GM21390 (cell line): ENCODE results near the gene ARHGAP19.

Source experiments
- ATAC-seq: cut with Tn5 transposase; IDR thresholded peaks from one replicate; pipeline ENCODE4 v1.9.1; 2021; ENCODE audit not compliant: unreplicated experiment

Gene ARHGAP19

GRCh38 chr10:97229322-97230015 is 63.0 kb downstream of the ARHGAP19 start:
- ATAC-seq = no peak

- no peak for ATAC-seq
Measured at GRCh38 chr10:97228775-97229157, 63.7 kb downstream of the ARHGAP19 start.

- no peak for ATAC-seq
Measured at GRCh38 chr10:97228130-97228774, 64.2 kb downstream of the ARHGAP19 start.

DNA sequence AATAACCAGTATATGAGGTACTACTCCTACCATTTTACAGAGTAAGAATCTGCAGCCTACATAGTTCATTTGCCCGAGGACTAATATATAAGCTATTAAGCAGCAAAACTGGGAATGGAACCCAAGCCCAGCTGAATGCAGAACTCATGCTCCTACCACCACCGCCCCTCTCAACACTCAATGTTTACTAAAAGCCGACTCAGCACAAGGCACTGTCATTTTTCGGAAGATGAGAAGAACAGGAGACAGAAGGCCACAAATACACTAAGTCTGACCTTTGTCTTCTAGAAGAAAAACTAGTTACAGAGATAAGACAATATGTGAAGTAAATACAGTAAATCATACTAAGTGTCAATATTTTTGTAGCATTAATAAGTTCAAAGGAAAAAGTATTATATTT is 66.0 kb downstream of the ARHGAP19 start:
- no peak for ATAC-seq

- ATAC-seq = no peak
Measured at GRCh38 chr10:97224483-97225435, 67.7 kb downstream of the ARHGAP19 start.

DNA sequence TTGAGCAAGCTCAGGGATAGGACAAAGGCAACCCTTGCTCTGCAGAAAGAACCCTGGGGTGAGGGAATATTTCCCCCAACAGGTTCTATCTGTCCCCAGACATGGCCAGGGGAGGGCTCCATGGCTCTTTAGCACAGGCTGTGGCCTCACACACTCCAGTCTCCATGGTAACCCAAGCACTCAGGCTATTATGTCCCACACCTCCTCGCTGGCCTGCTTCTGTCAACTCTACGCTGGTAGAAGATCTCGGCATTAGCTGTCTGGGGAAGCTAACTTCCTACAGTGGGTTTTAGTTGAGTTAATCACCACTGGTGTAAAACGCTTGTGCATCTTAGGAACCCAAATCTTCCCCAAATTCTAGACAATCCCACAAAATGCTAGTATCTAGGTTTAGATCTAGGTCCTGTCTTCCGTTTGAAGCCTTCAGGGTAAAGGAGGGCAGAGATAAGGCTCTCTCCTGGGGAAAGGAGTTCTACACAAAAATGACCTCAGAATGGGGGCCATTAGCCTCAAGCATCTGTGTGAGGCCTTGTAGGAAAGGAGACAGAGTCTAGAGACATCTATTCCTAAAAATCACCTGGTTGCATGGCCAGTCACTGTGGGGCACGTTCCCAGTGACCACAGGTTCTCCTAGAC is 70.0 kb downstream of the ARHGAP19 start:
- no peak for ATAC-seq

- no peak for ATAC-seq
Measured at GRCh38 chr10:97220355-97220754, 72.1 kb downstream of the ARHGAP19 start.

- no peak for ATAC-seq
Measured at GRCh38 chr10:97217299-97217698, 75.1 kb downstream of the ARHGAP19 start.

DNA sequence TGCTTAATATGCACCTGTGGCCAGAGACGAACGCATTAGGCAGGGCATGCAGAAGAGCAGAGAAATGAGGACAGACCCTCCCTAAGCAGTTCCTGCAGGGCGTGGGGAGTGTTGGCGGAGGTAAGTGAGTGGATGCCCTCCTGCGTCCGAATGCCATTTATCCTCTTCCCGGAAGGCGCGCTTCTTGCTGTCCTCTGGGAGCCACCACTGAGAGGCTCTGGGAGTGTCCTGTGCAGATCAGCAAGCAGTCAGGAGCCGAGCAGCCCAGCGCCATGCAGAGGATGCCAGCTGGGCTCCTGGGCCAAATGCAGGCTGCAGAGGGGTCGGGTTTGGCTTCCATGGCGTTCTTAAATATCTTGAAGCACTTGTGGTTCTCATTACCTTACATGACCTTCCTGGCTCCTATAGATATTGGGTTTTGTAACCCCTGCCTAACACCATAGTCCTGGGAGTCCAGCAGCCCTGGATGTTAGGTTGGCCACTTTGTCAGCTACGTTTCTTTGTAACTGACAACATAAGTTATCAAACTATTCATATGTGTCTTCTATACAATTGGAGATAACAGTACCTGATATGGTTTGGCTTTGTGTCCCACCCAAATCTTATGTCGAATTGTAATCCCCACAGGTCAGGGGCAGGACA is 76.7 kb downstream of the ARHGAP19 start:
- ATAC-seq = no peak

- ATAC-seq = no peak
Measured at GRCh38 chr10:97213431-97213830, 79.0 kb downstream of the ARHGAP19 start.

GRCh38 chr10:97211229-97211628 is 81.2 kb downstream of the ARHGAP19 start:
- ATAC-seq = no peak

DNA sequence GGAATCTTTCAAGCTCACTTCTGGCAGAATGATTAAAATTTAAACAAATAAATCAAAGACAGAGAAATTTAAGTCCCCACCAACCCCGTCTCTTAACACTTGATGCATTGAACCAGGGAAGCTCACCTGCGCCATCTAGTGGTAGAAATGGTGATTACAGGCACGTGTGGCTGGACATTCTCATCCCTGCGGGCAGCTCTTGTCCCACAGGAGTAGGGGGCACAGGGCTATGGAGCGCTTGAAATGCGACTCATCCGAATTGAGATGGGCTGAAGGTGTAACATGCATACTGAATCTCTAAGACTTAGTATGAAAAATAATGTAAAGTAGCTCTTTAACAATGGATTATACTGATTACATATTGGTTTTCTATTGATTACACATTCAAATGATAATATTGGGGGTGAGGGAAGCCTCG is 81.9 kb downstream of the ARHGAP19 start:
- ATAC-seq = no peak

- no peak for ATAC-seq
Measured at GRCh38 chr10:97207756-97208346, 84.6 kb downstream of the ARHGAP19 start.

- ATAC-seq = no peak
Measured at GRCh38 chr10:97207131-97207530, 85.3 kb downstream of the ARHGAP19 start.

DNA sequence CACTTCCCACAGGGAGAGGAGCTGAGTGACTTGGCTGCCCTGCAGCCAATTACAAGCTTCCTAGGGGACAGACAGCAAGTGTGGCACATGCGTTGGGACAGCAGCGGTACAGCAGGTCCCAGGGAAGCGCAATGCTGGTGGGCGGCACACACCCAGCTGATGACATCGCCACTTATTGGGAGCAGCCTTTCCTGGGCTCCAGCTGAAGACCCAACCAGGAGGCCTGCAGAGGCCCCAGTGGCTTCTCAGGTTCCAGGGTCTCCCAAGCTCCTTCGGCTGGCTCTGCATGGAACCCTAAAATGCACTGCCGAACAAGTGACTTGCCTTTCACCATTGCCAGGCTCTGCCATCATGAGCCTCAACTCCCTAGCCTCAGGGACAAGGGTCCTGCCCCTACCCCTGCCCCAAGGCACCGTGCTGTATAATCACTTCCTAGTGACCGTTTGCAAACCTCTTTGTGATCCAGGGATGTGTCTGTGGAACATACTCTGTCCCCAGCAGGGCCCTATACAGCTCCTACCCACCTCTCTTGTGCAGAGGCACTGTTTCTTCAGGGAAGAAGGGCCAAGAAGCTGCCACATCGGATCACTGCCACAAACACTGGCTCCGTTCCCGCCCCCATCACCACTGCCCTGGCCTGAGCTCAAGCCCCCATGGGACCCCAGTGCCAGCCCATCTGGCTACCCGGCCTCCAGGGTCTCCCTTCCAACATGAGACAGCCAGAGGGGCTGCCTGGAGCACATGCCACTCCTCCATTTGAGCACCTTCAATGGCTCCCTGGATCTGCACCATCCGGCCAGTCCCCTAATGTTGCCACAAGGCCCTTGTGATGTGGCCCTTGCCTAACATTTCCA is 87.4 kb downstream of the ARHGAP19 start:
- ATAC-seq = no peak

- no peak for ATAC-seq
Measured at GRCh38 chr10:97203220-97203619, 89.2 kb downstream of the ARHGAP19 start.

DNA sequence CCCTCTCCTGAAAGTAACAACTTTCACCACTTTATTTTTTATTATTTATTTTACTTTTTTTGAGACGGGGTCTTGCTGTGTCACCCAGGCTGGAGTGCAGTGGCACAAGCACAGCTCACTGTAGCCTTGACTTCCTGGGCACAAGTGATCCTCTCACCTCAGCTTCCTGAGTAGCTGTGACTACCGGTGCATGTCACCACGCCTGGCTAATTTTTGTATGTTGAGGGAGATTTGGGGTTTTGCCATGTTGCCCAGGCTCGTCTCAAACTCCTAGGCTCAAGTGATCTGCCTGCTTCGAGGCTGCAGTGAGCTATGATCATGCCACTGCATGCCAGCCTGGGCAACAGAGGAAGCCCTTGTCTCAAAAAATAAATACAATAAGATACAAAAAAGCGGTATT is 91.8 kb downstream of the ARHGAP19 start:
- ATAC-seq = no peak

DNA sequence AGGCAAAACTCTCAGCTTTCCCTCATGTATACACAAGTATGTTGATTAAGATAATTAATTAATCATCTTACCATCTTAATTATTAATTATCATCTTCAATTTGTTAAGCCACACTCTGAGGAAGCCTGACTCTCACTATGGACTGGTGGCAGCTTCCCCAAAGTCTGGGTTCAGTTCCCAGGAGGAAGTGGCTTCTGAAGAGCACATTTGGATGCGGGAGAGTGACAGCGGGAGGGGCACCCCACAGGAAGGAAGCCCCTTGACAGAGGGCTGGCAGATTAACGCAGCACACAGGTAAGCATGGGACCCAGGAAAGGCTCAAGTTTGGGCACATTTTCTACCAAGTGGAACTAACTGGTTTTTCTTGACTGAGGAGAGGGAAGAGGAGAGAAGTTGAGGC is 93.3 kb downstream of the ARHGAP19 start:
- no peak for ATAC-seq

GRCh38 chr10:97197030-97197500 is 95.4 kb downstream of the ARHGAP19 start:
- ATAC-seq = no peak
